Measurements from ENCODE around the gene FBXW8.

DNA sequence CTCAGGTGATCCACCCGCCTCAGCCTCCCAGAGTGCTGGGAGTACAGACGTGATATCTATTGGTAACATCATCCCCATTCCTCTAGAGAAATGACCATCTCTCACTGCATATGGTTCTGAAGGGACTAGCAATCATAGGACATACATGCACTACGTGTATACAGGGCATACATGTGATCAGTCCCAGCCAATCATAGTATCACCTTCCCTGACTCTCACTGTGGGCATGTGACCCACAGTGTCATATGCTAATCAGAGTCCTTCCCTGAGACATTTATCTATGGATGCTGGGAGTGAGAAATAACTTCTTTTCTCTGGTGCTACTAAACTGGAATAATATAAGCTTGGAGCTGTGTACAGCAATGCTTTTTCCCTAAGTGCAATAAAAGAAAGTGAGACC is 12.1 kb upstream of the FBXW8 start:
- no peak for TF ChIP-seq EZH2 (IDR thresholded peaks at IDR 0.05; ENCODE audit: borderline replicate concordance, insufficient read depth, low read depth, low read length, poor library complexity, severe bottlenecking)
- TF ChIP-seq, protein P1, sequence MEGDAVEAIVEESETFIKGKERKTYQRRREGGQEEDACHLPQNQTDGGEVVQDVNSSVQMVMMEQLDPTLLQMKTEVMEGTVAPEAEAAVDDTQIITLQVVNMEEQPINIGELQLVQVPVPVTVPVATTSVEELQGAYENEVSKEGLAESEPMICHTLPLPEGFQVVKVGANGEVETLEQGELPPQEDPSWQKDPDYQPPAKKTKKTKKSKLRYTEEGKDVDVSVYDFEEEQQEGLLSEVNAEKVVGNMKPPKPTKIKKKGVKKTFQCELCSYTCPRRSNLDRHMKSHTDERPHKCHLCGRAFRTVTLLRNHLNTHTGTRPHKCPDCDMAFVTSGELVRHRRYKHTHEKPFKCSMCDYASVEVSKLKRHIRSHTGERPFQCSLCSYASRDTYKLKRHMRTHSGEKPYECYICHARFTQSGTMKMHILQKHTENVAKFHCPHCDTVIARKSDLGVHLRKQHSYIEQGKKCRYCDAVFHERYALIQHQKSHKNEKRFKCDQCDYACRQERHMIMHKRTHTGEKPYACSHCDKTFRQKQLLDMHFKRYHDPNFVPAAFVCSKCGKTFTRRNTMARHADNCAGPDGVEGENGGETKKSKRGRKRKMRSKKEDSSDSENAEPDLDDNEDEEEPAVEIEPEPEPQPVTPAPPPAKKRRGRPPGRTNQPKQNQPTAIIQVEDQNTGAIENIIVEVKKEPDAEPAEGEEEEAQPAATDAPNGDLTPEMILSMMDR (IDR thresholded peaks at IDR 0.05) = no peak
